CD14-positive monocyte (primary cell): ENCODE measurements around the gene ULK4. TPM values are rescaled to one million over a fixed set of nuclear protein-coding genes. Genes with fewer than 3 reads are reported as not detected.
"Not testable (repeated sequence)": the region's sequence is repeated elsewhere in the genome, so short reads cannot be mapped to it uniquely, and the experiment has no call there.

Experiments used
- DNase-seq, 3 donors: peaks; one replicate each; pipeline ENCODE4 v3.0.0-alpha.2; 2011 to 2022
- H2AFZ ChIP-seq: 2 replicates; pipeline ENCODE4 v1.6.0; 2012; ENCODE audit warnings: mild to moderate bottlenecking, low read depth, low read length, inconsistent platforms; ENCODE audit not compliant: insufficient read depth, poor library complexity, severe bottlenecking
- H3K27ac ChIP-seq, 2 donors: 1 replicate in 1 of 2; 2 replicates in 1 of 2; pipeline ENCODE4 v1.5.1; 2012 to 2013; ENCODE audit warnings: low read length in 2 of 2, control low read depth in 1 of 2, inconsistent platforms in 1 of 2, low read depth in 1 of 2, mild to moderate bottlenecking in 1 of 2
- H3K27me3 ChIP-seq, 2 donors: one replicate each; pipeline versions ENCODE4 v1.6.0 to v1.6.1; 2011 to 2013; ENCODE audit warnings: low read length in 2 of 2; ENCODE audit not compliant: control insufficient read depth in 2 of 2, insufficient read depth in 2 of 2
- H3K36me3 ChIP-seq, 2 donors: replicated peaks in 1 of 2; 1 replicate in 1 of 2; 2 replicates in 1 of 2; pipeline versions ENCODE4 v1.5.1 to v1.6.1; 2012 to 2013; ENCODE audit warnings: low read length in 2 of 2, control low read depth in 1 of 2, inconsistent platforms in 1 of 2, mild to moderate bottlenecking in 1 of 2; ENCODE audit not compliant: insufficient read depth in 2 of 2, control insufficient read depth in 1 of 2
- H3K4me1 ChIP-seq, 2 donors: 1 replicate in 1 of 2; 2 replicates in 1 of 2; pipeline versions ENCODE4 v1.5.1 to v1.6.1; 2012 to 2013; ENCODE audit warnings: low read length in 2 of 2, control low read depth in 1 of 2, inconsistent platforms in 1 of 2, mild to moderate bottlenecking in 1 of 2, moderate library complexity in 1 of 2; ENCODE audit not compliant: insufficient read depth in 2 of 2, control insufficient read depth in 1 of 2
- H3K4me2 ChIP-seq: replicated peaks from 2 replicates; pipeline ENCODE3; 2012; ENCODE audit warnings: low read length, moderate library complexity, mild to moderate bottlenecking; ENCODE audit not compliant: poor library complexity, severe bottlenecking; ENCODE audit errors: extremely low read depth
- H3K4me3 ChIP-seq, 3 experiments: fragments of 200-600 bp in 1 of 3; sonication (generic) in 1 of 3; replicated peaks in 1 of 3; 1 replicate in 2 of 3; 2 replicates in 1 of 3; pipeline ENCODE4 v1.5.1; 2011 to 2013; ENCODE audit warnings: low read length in 3 of 3, mild to moderate bottlenecking in 3 of 3, control low read depth in 2 of 3, low read depth in 2 of 3, inconsistent platforms in 1 of 3, moderate library complexity in 1 of 3
- H3K79me2 ChIP-seq: 2 replicates; pipeline ENCODE4 v1.6.0; 2012; ENCODE audit warnings: mild to moderate bottlenecking, control low read depth, inconsistent platforms, low read length, moderate library complexity; ENCODE audit not compliant: insufficient read depth
- H3K9ac ChIP-seq: 2 replicates; pipeline ENCODE4 v1.6.0; 2017; ENCODE audit warnings: low read length, mild to moderate bottlenecking; ENCODE audit not compliant: insufficient read depth, poor library complexity, severe bottlenecking
- H3K9me3 ChIP-seq, 2 donors: replicated peaks in 1 of 2; 1 replicate in 1 of 2; 2 replicates in 1 of 2; pipeline versions ENCODE4 v1.5.1 to v1.6.1; 2012 to 2013; ENCODE audit warnings: low read length in 2 of 2, control low read depth in 1 of 2; ENCODE audit not compliant: control insufficient read depth in 1 of 2, insufficient read depth in 1 of 2
- H4K20me1 ChIP-seq: 2 replicates; pipeline ENCODE4 v1.6.0; 2012; ENCODE audit warnings: mild to moderate bottlenecking, low read length, control low read depth, moderate library complexity; ENCODE audit not compliant: insufficient read depth
- H3K27ac Mint-ChIP-seq, 7 donors: one replicate each; pipeline ENCODE4 v1.8.0; 2020; ENCODE audit warnings: mild to moderate bottlenecking in 7 of 7, mixed read lengths in 7 of 7, moderate library complexity in 6 of 7, inconsistent platforms in 2 of 7
- H3K27me3 Mint-ChIP-seq, 3 donors: one replicate each; pipeline ENCODE4 v1.8.0; 2021 to 2022; ENCODE audit warnings: low read depth in 3 of 3, mild to moderate bottlenecking in 3 of 3, mixed read lengths in 3 of 3, moderate library complexity in 3 of 3, inconsistent platforms in 1 of 3
- H3K36me3 Mint-ChIP-seq, 2 donors: one replicate each; pipeline ENCODE4 v1.8.0; 2020; ENCODE audit warnings: mixed read lengths in 2 of 2, inconsistent platforms in 1 of 2, mild to moderate bottlenecking in 1 of 2
- H3K4me1 Mint-ChIP-seq: one replicate; pipeline ENCODE4 v1.8.0; 2020; ENCODE audit warnings: mild to moderate bottlenecking, mixed read lengths
- H3K4me3 Mint-ChIP-seq, 2 donors: one replicate each; pipeline ENCODE4 v1.8.0; 2020; ENCODE audit warnings: mild to moderate bottlenecking in 2 of 2, mixed read lengths in 2 of 2, moderate library complexity in 1 of 2
- H3K9me3 Mint-ChIP-seq, 7 donors: one replicate each; pipeline ENCODE4 v1.8.0; 2020 to 2022; ENCODE audit warnings: mixed read lengths in 7 of 7, mild to moderate bottlenecking in 6 of 7, moderate library complexity in 6 of 7, inconsistent platforms in 2 of 7
- WGBS: methylation state at CpG from one replicate; pipeline ENCODE4 v1.1.5; 2013; ENCODE audit warnings: missing lambda C conversion rate; ENCODE audit not compliant: insufficient coverage; 5-methylcytosine and 5-hydroxymethylcytosine counted together
- intact Hi-C, 2 donors: fragments of 100-400 bp; cut with micrococcal nuclease; formaldehyde crosslinking; loops; one replicate each; pipeline versions ENCODE4 v1.15.0 to v1.15.1; 2023
- polyA plus RNA-seq, 3 donors: library from polyadenylated mRNA; depleted of rRNA in 1 of 3; unstranded in 2 of 3; stranded (reverse) in 1 of 3; fragments of 300-500 nt in 2 of 3; fragments of >200 nt in 1 of 3; fragmentation: Illumina TruSeq in 2 of 3; gene quantifications; 1 replicate in 2 of 3; 2 replicates in 1 of 3; pipeline ENCODE4 v1.2.3, GENCODE V29; 2012 to 2021
- TF ChIP-seq, protein P1 (sequence below): fragments of 200-600 bp; IDR thresholded peaks from one replicate; pipeline ENCODE4 v1.8.0; 2022; ENCODE audit warnings: antibody characterized with exemption, mild to moderate bottlenecking

ULK4 gene
- polyA plus RNA-seq, 3 donors, result 6.7 to 14.0 (median 11.8) TPM

DNA sequence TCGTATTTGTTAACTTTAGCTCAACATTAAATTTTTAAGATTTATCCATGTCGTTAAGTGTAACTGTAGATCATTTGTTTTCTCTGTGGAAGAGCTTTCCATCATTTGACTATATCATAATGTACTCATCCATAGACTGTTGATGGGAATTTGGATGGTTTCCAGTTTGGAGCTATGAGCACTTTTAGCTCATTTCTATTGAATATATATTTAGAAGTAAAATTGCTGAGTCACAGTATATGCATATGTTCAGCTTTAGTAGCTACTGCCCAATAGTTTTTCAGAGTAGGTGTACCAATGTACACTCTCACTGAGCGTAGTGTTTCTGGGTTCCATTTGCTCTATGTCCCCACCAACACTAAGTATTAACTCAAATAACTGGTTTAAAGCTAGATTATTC is 263.0 kb downstream of the ULK4 start:
- Mint-ChIP-seq H3K9me3 (peaks cover 0 to 9% (median 4%) of the 10 kb centered on the region in 7 donors), H3K4me1 (no peaks in the 10 kb centered on the region), H3K27ac (no peak overlapping the region), H3K36me3 (peaks cover 0 to 5% of the 10 kb centered on the region in 2 donors), H3K4me3 (no peak overlapping the region), H3K27me3 (no peaks in the 10 kb centered on the region)
- Histone ChIP-seq H3K9me3 (peaks cover 0 to 4% of the 10 kb centered on the region in 2 donors), H3K4me3 (no peak overlapping the region), H3K9ac (no peak overlapping the region), H4K20me1 (no peaks in the 10 kb centered on the region), H3K36me3 (no peaks in the 10 kb centered on the region), H2AFZ (no peak overlapping the region), H3K27ac (no peak overlapping the region), H3K27me3 (no peaks in the 10 kb centered on the region), H3K79me2 (no peaks in the 10 kb centered on the region), H3K4me2 (no peak overlapping the region), H3K4me1 (no peaks in the 10 kb centered on the region)
- no CpG with 5 or more reads among the region's 3 CpGs for WGBS
- intact Hi-C loops, result no loop called here
- TF ChIP-seq, protein P1, sequence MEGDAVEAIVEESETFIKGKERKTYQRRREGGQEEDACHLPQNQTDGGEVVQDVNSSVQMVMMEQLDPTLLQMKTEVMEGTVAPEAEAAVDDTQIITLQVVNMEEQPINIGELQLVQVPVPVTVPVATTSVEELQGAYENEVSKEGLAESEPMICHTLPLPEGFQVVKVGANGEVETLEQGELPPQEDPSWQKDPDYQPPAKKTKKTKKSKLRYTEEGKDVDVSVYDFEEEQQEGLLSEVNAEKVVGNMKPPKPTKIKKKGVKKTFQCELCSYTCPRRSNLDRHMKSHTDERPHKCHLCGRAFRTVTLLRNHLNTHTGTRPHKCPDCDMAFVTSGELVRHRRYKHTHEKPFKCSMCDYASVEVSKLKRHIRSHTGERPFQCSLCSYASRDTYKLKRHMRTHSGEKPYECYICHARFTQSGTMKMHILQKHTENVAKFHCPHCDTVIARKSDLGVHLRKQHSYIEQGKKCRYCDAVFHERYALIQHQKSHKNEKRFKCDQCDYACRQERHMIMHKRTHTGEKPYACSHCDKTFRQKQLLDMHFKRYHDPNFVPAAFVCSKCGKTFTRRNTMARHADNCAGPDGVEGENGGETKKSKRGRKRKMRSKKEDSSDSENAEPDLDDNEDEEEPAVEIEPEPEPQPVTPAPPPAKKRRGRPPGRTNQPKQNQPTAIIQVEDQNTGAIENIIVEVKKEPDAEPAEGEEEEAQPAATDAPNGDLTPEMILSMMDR, result no peak
- no peak for DNase-seq

DNA sequence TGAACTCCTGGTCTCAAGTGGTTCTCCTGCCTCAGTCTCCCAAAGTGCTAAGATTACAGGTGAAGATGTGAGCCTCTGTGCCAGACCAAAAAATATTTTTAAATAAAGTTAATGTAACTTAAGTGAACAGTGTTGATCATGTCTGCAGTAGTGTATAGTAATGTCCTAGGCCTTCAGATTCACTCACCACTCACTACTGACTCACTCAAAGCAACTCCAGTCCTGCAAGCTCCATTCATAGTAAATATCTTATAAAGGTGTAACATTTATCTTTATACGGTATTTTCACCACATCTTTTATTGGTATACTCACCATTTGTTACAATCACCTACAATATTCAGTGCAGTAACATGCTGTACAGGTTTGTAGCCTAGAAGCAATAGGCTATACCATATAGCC is 264.2 kb downstream of the ULK4 start:
- Histone ChIP-seq H2AFZ (no peak overlapping the region), H3K36me3 (no peaks in the 10 kb centered on the region), H3K79me2 (no peaks in the 10 kb centered on the region), H3K9me3 (peaks cover 0 to 4% of the 10 kb centered on the region in 2 donors), H3K4me1 (no peaks in the 10 kb centered on the region), H3K9ac (no peak overlapping the region), H3K4me2 (no peak overlapping the region), H3K27ac (no peak overlapping the region), H3K4me3 (no peak overlapping the region), H3K27me3 (no peaks in the 10 kb centered on the region), H4K20me1 (no peaks in the 10 kb centered on the region)
- TF ChIP-seq, protein P1, result no peak
- H3K4me1 Mint-ChIP-seq, result no peaks in the 10 kb centered on the region
- no peaks in the 10 kb centered on the region for H3K27me3 Mint-ChIP-seq
- intact Hi-C loops, result no loop called here
- H3K36me3 Mint-ChIP-seq, result peaks cover 0 to 5% of the 10 kb centered on the region in 2 donors
- no CpG with 5 or more reads among the region's 1 CpG for WGBS
- no peak for DNase-seq
- H3K27ac Mint-ChIP-seq, result no peak overlapping the region
- H3K4me3 Mint-ChIP-seq, result no peak overlapping the region
- H3K9me3 Mint-ChIP-seq, result peaks cover 0 to 9% (median 3%) of the 10 kb centered on the region in 7 donors

DNA sequence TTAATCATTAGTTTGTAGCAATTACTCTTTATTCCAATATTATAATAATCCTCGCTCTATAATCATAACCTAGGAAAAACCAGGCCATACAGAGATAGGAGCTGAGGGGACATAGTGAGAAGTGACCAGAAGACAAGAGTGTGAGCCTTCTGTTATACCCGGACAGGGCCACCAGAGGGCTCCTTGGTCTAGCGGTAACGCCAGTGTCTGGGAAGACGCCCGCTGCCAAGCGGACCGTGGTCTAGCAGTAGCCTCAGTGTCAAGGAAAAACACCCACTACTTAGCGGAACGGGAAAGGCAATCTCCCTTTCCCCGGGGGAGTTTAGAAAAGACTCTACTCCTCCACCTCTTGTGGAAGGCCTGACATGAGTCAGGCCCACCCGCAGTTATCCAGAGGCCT is 266.1 kb downstream of the ULK4 start:
- H3K27me3 ChIP-seq, DNase-seq, H3K27ac Mint-ChIP-seq, H3K27me3 Mint-ChIP-seq, H3K4me3 ChIP-seq, H3K36me3 ChIP-seq, H3K9me3 ChIP-seq, H3K4me3 Mint-ChIP-seq, intact Hi-C loops, H4K20me1 ChIP-seq, H3K27ac ChIP-seq, H3K79me2 ChIP-seq, H3K4me1 Mint-ChIP-seq, H3K4me1 ChIP-seq, H2AFZ ChIP-seq, H3K4me2 ChIP-seq, H3K36me3 Mint-ChIP-seq, H3K9ac ChIP-seq: not testable (repeated sequence)
- peaks cover 2 to 11% (median 3%) of the 10 kb centered on the region in 7 donors for H3K9me3 Mint-ChIP-seq
- WGBS, result 99% methylated on average over 9 of the region's 12 CpGs
